ENCODE measurements around the gene CFAP410. TPM values are rescaled to one million over a fixed set of nuclear protein-coding genes. Genes with fewer than 3 reads are reported as not detected.

Gene CFAP410
- total RNA-seq, 1 experiment from 2014 or later = 10.1 TPM

GRCh38 chr21:44317241-44317782, 21.9 kb downstream of the CFAP410 start:
- no TSS peak for BruUV-seq (replicated peaks)
- Mint-ChIP-seq H3K4me1 (ENCODE audit: insufficient read depth, unreplicated experiment) (no peaks in the 10 kb centered on the region), H3K4me3 (ENCODE audit: unreplicated experiment) (no peak overlapping the region), H3K9me3 (ENCODE audit: unreplicated experiment) (no peaks in the 10 kb centered on the region), H3K36me3 (ENCODE audit: insufficient read depth, unreplicated experiment) (peaks cover 12% of the 10 kb centered on the region), H3K27me3 (ENCODE audit: insufficient read depth, unreplicated experiment) (no peaks in the 10 kb centered on the region), H3K27ac (ENCODE audit: low read depth, unreplicated experiment) (no peak overlapping the region)
- CTCF ChIA-PET = interaction anchor here (1.4 kb wide), 1 partner anchor 12 kb away, joined by 3 read pairs; no protein-coding TSS in a partner anchor
- no peak for DNase-seq (ENCODE audit: unreplicated experiment)
- intact Hi-C loops (cut with micrococcal nuclease) = no loop called here
- no peak for TF ChIP-seq CTCF (IDR thresholded peaks at IDR 0.05; ENCODE audit: unreplicated experiment)
- POLR2A ChIA-PET = no interaction called here

GRCh38 chr21:44316277-44316900, 22.8 kb downstream of the CFAP410 start:
- no peaks in the 10 kb centered on the region for H3K27me3 Mint-ChIP-seq (ENCODE audit: insufficient read depth, unreplicated experiment)
- H3K27ac Mint-ChIP-seq (ENCODE audit: low read depth, unreplicated experiment) = no peak overlapping the region
- BruUV-seq (replicated peaks) = no TSS peak
- H3K9me3 Mint-ChIP-seq (ENCODE audit: unreplicated experiment) = no peaks in the 10 kb centered on the region
- no peak overlapping the region for H3K4me3 Mint-ChIP-seq (ENCODE audit: unreplicated experiment)
- no peak for TF ChIP-seq CTCF (IDR thresholded peaks at IDR 0.05; ENCODE audit: unreplicated experiment)
- ChIA-PET POLR2A (no interaction called here), CTCF (no interaction called here)
- intact Hi-C loops (cut with micrococcal nuclease) = no loop called here
- no peak for DNase-seq (ENCODE audit: unreplicated experiment)
- no peaks in the 10 kb centered on the region for H3K4me1 Mint-ChIP-seq (ENCODE audit: insufficient read depth, unreplicated experiment)
- peaks cover 13% of the 10 kb centered on the region for H3K36me3 Mint-ChIP-seq (ENCODE audit: insufficient read depth, unreplicated experiment)

- no peak for TF ChIP-seq CTCF (IDR thresholded peaks at IDR 0.05; ENCODE audit: unreplicated experiment)
- no peaks in the 10 kb centered on the region for H3K27me3 Mint-ChIP-seq (ENCODE audit: insufficient read depth, unreplicated experiment)
- no peak for DNase-seq (ENCODE audit: unreplicated experiment)
- BruUV-seq (replicated peaks) = no TSS peak
- intact Hi-C loops (cut with micrococcal nuclease) = no loop called here
- H3K4me1 Mint-ChIP-seq (ENCODE audit: insufficient read depth, unreplicated experiment) = no peaks in the 10 kb centered on the region
- POLR2A ChIA-PET = interaction anchor here (0.7 kb wide), 1 partner anchor 7 kb away, joined by 3 read pairs; no protein-coding TSS in a partner anchor
- CTCF ChIA-PET = no interaction called here
- peaks cover 19% of the 10 kb centered on the region for H3K36me3 Mint-ChIP-seq (ENCODE audit: insufficient read depth, unreplicated experiment)
- no peak overlapping the region for H3K27ac Mint-ChIP-seq (ENCODE audit: low read depth, unreplicated experiment)
- no peaks in the 10 kb centered on the region for H3K9me3 Mint-ChIP-seq (ENCODE audit: unreplicated experiment)
- no peak overlapping the region for H3K4me3 Mint-ChIP-seq (ENCODE audit: unreplicated experiment)
These were observed 23.4 kb downstream of the CFAP410 start for GRCh38 chr21:44315691-44316203.

GRCh38 chr21:44314561-44314960, 24.6 kb downstream of the CFAP410 start:
- BruUV-seq (replicated peaks) = no TSS peak
- no peak for DNase-seq (ENCODE audit: unreplicated experiment)
- Mint-ChIP-seq H3K4me1 (ENCODE audit: insufficient read depth, unreplicated experiment) (no peaks in the 10 kb centered on the region), H3K36me3 (ENCODE audit: insufficient read depth, unreplicated experiment) (peaks cover 13% of the 10 kb centered on the region), H3K9me3 (ENCODE audit: unreplicated experiment) (no peaks in the 10 kb centered on the region), H3K27ac (ENCODE audit: low read depth, unreplicated experiment) (no peak overlapping the region), H3K4me3 (ENCODE audit: unreplicated experiment) (no peak overlapping the region), H3K27me3 (ENCODE audit: insufficient read depth, unreplicated experiment) (no peaks in the 10 kb centered on the region)
- ChIA-PET CTCF (interaction anchor here (0.6 kb wide), 1 partner anchor 803 kb away, joined by 3 read pairs; no protein-coding TSS in a partner anchor), POLR2A (interaction anchor here (0.5 kb wide), 1 partner anchor 24 kb away, joined by 3 read pairs; the partner anchor contains the start of gene CFAP410)
- intact Hi-C loops (cut with micrococcal nuclease) = no loop called here
- TF ChIP-seq CTCF (IDR thresholded peaks at IDR 0.05; ENCODE audit: unreplicated experiment) = no peak

Data from MCF 10A (cell line).